HFF-Myc (cell line): ENCODE data around the gene SLC30A3.

Source experiments
- DNase-seq: peaks from one replicate; pipeline ENCODE4 v3.0.0-alpha.2; 2011; ENCODE audit warnings: low read depth; ENCODE audit errors: extremely low read depth
- H3K4me3 ChIP-seq: replicated peaks from 2 replicates; pipeline ENCODE4 v1.5.1; 2011; ENCODE audit warnings: low read depth, mild to moderate bottlenecking, control low read depth, low read length
- TF ChIP-seq, protein P1 (sequence below): IDR thresholded peaks from 2 replicates; pipeline ENCODE4 v1.5.1; 2012; ENCODE audit warnings: mild to moderate bottlenecking, low read depth, low read length, control low read depth; ENCODE audit errors: missing control alignments

SLC30A3 gene

DNA sequence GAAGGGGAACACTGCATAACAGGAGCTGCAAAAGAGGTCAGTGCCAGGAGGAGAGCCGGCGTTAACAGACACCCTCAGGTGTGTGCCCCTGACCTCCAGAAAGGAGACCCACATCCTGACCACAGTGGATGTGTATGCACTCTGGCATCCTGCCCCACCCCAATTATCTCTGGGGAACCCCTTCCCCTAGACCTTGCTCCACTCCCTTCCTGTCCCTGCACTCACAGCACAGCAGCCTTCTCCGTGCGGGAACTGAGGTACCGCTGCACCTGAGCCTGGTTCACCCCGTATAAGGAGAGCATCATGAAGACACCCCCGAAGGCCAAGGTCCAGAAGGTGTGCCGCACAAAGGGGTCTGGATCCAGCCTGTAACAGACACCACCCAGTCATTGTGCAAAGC lies 58.3 kb downstream of the SLC30A3 start:
- H3K4me3 ChIP-seq: no peak overlapping the region
- TF ChIP-seq, protein P1, sequence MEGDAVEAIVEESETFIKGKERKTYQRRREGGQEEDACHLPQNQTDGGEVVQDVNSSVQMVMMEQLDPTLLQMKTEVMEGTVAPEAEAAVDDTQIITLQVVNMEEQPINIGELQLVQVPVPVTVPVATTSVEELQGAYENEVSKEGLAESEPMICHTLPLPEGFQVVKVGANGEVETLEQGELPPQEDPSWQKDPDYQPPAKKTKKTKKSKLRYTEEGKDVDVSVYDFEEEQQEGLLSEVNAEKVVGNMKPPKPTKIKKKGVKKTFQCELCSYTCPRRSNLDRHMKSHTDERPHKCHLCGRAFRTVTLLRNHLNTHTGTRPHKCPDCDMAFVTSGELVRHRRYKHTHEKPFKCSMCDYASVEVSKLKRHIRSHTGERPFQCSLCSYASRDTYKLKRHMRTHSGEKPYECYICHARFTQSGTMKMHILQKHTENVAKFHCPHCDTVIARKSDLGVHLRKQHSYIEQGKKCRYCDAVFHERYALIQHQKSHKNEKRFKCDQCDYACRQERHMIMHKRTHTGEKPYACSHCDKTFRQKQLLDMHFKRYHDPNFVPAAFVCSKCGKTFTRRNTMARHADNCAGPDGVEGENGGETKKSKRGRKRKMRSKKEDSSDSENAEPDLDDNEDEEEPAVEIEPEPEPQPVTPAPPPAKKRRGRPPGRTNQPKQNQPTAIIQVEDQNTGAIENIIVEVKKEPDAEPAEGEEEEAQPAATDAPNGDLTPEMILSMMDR: no peak
- DNase-seq: no peak

DNA sequence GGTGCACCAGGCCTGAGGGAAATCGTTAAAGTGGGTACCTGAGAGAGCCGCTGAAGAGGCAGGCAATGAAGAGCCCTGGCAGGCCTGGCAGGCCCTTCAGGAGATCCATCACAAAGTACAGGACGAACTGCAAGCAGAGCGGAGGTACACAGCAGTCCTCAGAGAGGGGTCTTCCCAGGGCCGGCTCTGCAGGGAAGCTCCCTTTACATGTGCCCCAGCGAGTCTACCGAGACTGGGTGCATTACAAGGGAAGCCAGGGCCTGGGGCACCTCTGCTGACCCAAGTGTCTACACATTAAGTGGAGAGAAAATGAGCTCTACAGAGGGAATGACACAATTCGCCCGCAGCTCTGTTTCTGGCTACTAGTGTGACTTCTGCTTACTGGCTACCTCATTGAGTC lies 59.1 kb downstream of the SLC30A3 start:
- no peak for DNase-seq
- no peak overlapping the region for H3K4me3 ChIP-seq
- TF ChIP-seq, protein P1: no peak
